HCT116 (cell line): ENCODE measurements around the gene BORCS8.

Experiments
- CTCF ChIP-seq, 3 experiments: fragments of 200-600 bp in 1 of 3; sonication (generic) in 1 of 3; IDR thresholded peaks in 2 of 3; conservative IDR thresholded peaks in 1 of 3; 2 replicates each; pipeline ENCODE4 v1.5.1; 2012 to 2017; ENCODE audit warnings: low read depth in 2 of 3, low read length in 2 of 3, antibody characterized with exemption in 1 of 3, borderline replicate concordance in 1 of 3, control low read depth in 1 of 3, mild to moderate bottlenecking in 1 of 3, mixed read lengths in 1 of 3, mixed run types in 1 of 3, moderate library complexity in 1 of 3; ENCODE audit not compliant: insufficient read depth in 1 of 3
- JUND ChIP-seq: IDR thresholded peaks from 2 replicates; pipeline ENCODE4 v1.6.1; 2012
- POLR2A ChIP-seq: IDR thresholded peaks from 2 replicates; pipeline ENCODE4 v1.7.0; 2011; ENCODE audit warnings: borderline replicate concordance; ENCODE audit not compliant: insufficient read depth, insufficient read length; ENCODE audit errors: extremely low read depth
- POLR2AphosphoS5 ChIP-seq: IDR thresholded peaks from 2 replicates; pipeline ENCODE4 v1.6.1; 2011; ENCODE audit warnings: mild to moderate bottlenecking, low read depth, low read length, moderate library complexity

GRCh38 chr19:19206938-19207337 lies 15.0 kb upstream of the BORCS8 start:
- TF ChIP-seq CTCF (IDR thresholded peaks at IDR 0.05 in 2 of 3, conservative IDR thresholded peaks at IDR 0.05 in 1 of 3; ENCODE audit: borderline replicate concordance in 1 of 3, insufficient read depth in 1 of 3, low read depth in 2 of 3, low read length in 2 of 3), result no peak
- no peak for TF ChIP-seq JUND
- TF ChIP-seq POLR2AphosphoS5, result no peak
- TF ChIP-seq POLR2A, result no peak
